Measurements from ENCODE around the gene KCNG3. TPM values are rescaled to one million over a fixed set of nuclear protein-coding genes. Genes with fewer than 3 reads are reported as not detected.

KCNG3 gene, protein sequence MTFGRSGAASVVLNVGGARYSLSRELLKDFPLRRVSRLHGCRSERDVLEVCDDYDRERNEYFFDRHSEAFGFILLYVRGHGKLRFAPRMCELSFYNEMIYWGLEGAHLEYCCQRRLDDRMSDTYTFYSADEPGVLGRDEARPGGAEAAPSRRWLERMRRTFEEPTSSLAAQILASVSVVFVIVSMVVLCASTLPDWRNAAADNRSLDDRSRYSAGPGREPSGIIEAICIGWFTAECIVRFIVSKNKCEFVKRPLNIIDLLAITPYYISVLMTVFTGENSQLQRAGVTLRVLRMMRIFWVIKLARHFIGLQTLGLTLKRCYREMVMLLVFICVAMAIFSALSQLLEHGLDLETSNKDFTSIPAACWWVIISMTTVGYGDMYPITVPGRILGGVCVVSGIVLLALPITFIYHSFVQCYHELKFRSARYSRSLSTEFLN
- total RNA-seq (not detected), polyA plus RNA-seq (not detected)
- long read RNA-seq, donor 1, result 0 reads
- long read RNA-seq, donor 2, result 0 reads

- H3K9me3 ChIP-seq, result no peaks in the 10 kb centered on the region
- H3K36me3 ChIP-seq (ENCODE audit: insufficient read depth in 1 of 2, low read depth in 1 of 2), result no peaks in the 10 kb centered on the region
- peak within 1 kb of the TSS; percentile 74 for H3K4me3 ChIP-seq
- H3K27ac ChIP-seq, result no peak within 1 kb of the TSS
- no peak for TF ChIP-seq CTCF (IDR thresholded peaks at IDR 0.05)
- peak; percentile 74 to 83 (median 82) for ATAC-seq
- H3K4me1 ChIP-seq, result no peaks in the 10 kb centered on the region
- H3K27me3 ChIP-seq (ENCODE audit: insufficient read depth in 3 of 3, low read length in 2 of 3), result peaks cover 4 to 70% (median 17%) of the 10 kb centered on the region in 3 donors
- peak; percentile 66 to 73 for DNase-seq
- WGBS, 3 donors, result 0 to 2% (median 2%) methylated on average over 54 to 123 of the region's 123 CpGs
- intact Hi-C loops (cut with DNase I), result loop anchor here (2.0 to 10.0 kb wide), 3 partner anchors 169 to 281 kb away; no protein-coding TSS in a partner anchor
Observed at GRCh38 chr2:42493468-42494354, at the start of gene KCNG3. Gene KCNG3 (minus strand): TSS chr2:42493982. CDS start chr2:42493501, 481 bp downstream.

DNA sequence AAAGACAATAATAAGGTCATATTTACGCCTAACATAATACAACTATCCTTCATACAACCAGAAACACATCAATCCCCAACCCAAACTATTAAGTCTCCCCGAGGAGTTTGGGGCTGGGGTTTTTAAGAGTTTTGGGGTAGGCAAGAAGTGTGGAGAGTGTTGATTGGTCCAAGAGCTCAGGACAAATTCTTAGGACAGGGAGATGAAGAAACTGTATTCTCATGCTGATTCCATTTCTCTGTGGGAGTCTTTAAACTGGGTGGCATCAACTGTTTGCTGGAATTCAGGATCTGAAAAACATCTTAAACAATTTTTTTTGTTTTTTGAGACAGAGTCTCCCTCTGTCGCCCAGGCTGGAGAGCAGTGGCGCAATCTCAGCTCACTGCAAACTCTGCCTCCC is 49.1 kb upstream of the KCNG3 start:
- no peaks in the 10 kb centered on the region for H3K36me3 ChIP-seq (ENCODE audit: insufficient read depth in 1 of 2, low read depth in 1 of 2)
- no peaks in the 10 kb centered on the region for H3K27me3 ChIP-seq (ENCODE audit: insufficient read depth in 3 of 3, low read length in 2 of 3)
- no peak overlapping the region for H3K27ac ChIP-seq
- intact Hi-C loops (cut with DNase I), result no loop called here
- H3K9me3 ChIP-seq, result no peaks in the 10 kb centered on the region
- no peak overlapping the region for H3K4me3 ChIP-seq
- H3K4me1 ChIP-seq, result no peaks in the 10 kb centered on the region
- DNase-seq (no peak), ATAC-seq (no peak)
- TF ChIP-seq CTCF (IDR thresholded peaks at IDR 0.05), result no peak
- 78 to 81% (median 80%) methylated on average over 4 of the region's 4 CpGs for WGBS, 3 donors

DNA sequence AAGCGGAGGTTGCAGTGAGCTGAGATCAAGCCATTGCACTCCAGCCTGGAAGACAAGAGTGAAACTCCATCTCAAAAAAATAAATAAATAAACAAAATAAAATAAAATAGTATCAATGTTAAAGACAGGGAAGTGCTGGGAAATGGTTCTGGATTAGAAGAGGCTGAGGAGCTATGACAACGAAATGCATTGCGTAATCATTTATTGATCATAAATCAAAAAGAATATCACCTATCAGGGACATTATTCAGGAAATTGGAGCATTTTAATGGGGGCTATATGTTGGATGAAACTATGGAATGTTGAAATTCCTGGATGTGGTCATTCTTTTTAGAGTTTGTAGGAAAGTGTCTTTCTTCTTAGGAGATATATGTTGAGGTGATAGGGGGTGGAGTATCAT is 43.7 kb upstream of the KCNG3 start:
- Histone ChIP-seq H3K36me3 (ENCODE audit: insufficient read depth in 1 of 2, low read depth in 1 of 2) (no peaks in the 10 kb centered on the region), H3K4me3 (no peak overlapping the region), H3K27me3 (ENCODE audit: insufficient read depth in 3 of 3, low read length in 2 of 3) (no peaks in the 10 kb centered on the region), H3K27ac (no peak overlapping the region), H3K9me3 (no peaks in the 10 kb centered on the region), H3K4me1 (no peaks in the 10 kb centered on the region)
- DNase-seq (no peak), ATAC-seq (no peak)
- 94 to 96% (median 96%) methylated on average over 3 of the region's 3 CpGs for WGBS, 3 donors
- no peak for TF ChIP-seq CTCF (IDR thresholded peaks at IDR 0.05)
- intact Hi-C loops (cut with DNase I), result no loop called here

GRCh38 chr2:42532397-42532796 is 38.6 kb upstream of the KCNG3 start:
- DNase-seq, result no peak
- no peaks in the 10 kb centered on the region for H3K4me1 ChIP-seq
- no peaks in the 10 kb centered on the region for H3K27me3 ChIP-seq (ENCODE audit: insufficient read depth in 3 of 3, low read length in 2 of 3)
- H3K27ac ChIP-seq, result no peak overlapping the region
- H3K9me3 ChIP-seq, result no peaks in the 10 kb centered on the region
- ATAC-seq, result no peak
- 93 to 95% (median 94%) methylated on average over 4 of the region's 4 CpGs for WGBS, 3 donors
- H3K36me3 ChIP-seq (ENCODE audit: insufficient read depth in 1 of 2, low read depth in 1 of 2), result no peaks in the 10 kb centered on the region
- TF ChIP-seq CTCF (IDR thresholded peaks at IDR 0.05), result no peak
- intact Hi-C loops (cut with DNase I), result no loop called here
- H3K4me3 ChIP-seq, result no peak overlapping the region
